SK-N-SH treated with all-trans-retinoic acid at 6 μM for 48 hours (cell line): ENCODE results near the gene SETD1A.

ENCODE experiments used
- ATAC-seq: fragments of 200-7000 bp; cut with Tn5 transposase; 3 replicates; pipeline ENCODE4 v1.9.1; 2020; ENCODE audit warnings: mild to moderate bottlenecking, moderate library complexity
- BACH2 ChIP-seq: fragments of 250-450 bp; sonication (Bioruptor Pico); IDR thresholded peaks from 2 replicates; pipeline ENCODE4 v1.9.0; 2021; ENCODE audit warnings: mild to moderate bottlenecking, borderline replicate concordance
- CSDC2 ChIP-seq: fragments of 250-450 bp; sonication (Bioruptor Pico); IDR thresholded peaks from 2 replicates; pipeline ENCODE4 v1.5.0; 2020; ENCODE audit warnings: mild to moderate bottlenecking, moderate library complexity
- CSRNP3 ChIP-seq: fragments of 250-450 bp; sonication (Bioruptor Pico); IDR thresholded peaks from 2 replicates; pipeline ENCODE4 v1.5.1; 2021; ENCODE audit warnings: mild to moderate bottlenecking, moderate library complexity
- ESRRG ChIP-seq: fragments of 250-450 bp; sonication (Bioruptor Pico); IDR thresholded peaks from 2 replicates; pipeline ENCODE4 v1.6.1; 2021; ENCODE audit warnings: mild to moderate bottlenecking
- GLIS3 ChIP-seq: fragments of 250-450 bp; sonication (Bioruptor Pico); IDR thresholded peaks from 2 replicates; pipeline ENCODE4 v1.5.0; 2020; ENCODE audit warnings: mild to moderate bottlenecking, moderate library complexity
- OSR1 ChIP-seq: fragments of 250-450 bp; sonication (Bioruptor Pico); IDR thresholded peaks from 2 replicates; pipeline ENCODE4 v1.8.0; 2022; ENCODE audit warnings: moderate library complexity, mild to moderate bottlenecking, inconsistent platforms
- POU6F1 ChIP-seq: fragments of 250-450 bp; sonication (Bioruptor Pico); IDR thresholded peaks from 2 replicates; pipeline ENCODE4 v1.8.0; 2021; ENCODE audit warnings: low read depth, mild to moderate bottlenecking, moderate library complexity, borderline replicate concordance
- PPARA ChIP-seq: fragments of 250-450 bp; sonication (Bioruptor Pico); IDR thresholded peaks from 2 replicates; pipeline ENCODE4 v1.5.0; 2020; ENCODE audit warnings: mild to moderate bottlenecking, borderline replicate concordance
- SNAI2 ChIP-seq: fragments of 250-450 bp; sonication (Bioruptor Pico); IDR thresholded peaks from 2 replicates; pipeline ENCODE4 v1.5.0; 2020; ENCODE audit warnings: mild to moderate bottlenecking, moderate library complexity
- TCF4 ChIP-seq: fragments of 250-450 bp; sonication (Bioruptor Pico); IDR thresholded peaks from 2 replicates; pipeline ENCODE4 v1.8.0; 2021; ENCODE audit warnings: mild to moderate bottlenecking, moderate library complexity, borderline replicate concordance
- TOX ChIP-seq: fragments of 250-450 bp; sonication (Bioruptor Pico); IDR thresholded peaks from 2 replicates; pipeline ENCODE4 v1.8.0; 2021; ENCODE audit warnings: mild to moderate bottlenecking, moderate library complexity, borderline replicate concordance
- TSHZ2 ChIP-seq: fragments of 250-450 bp; sonication (Bioruptor Pico); IDR thresholded peaks from 2 replicates; pipeline ENCODE4 v1.5.0; 2020; ENCODE audit warnings: mild to moderate bottlenecking, moderate library complexity
- ZFP3 ChIP-seq: fragments of 250-450 bp; sonication (Bioruptor Pico); IDR thresholded peaks from 2 replicates; pipeline ENCODE4 v1.5.0; 2020; ENCODE audit warnings: mild to moderate bottlenecking, moderate library complexity
- ZFP30 ChIP-seq: fragments of 450-650 bp; formaldehyde crosslinking; IDR thresholded peaks from 2 replicates; pipeline ENCODE4 v1.5.0; 2022; ENCODE audit warnings: mild to moderate bottlenecking, moderate library complexity
- ZNF8 ChIP-seq: fragments of 450-650 bp; formaldehyde crosslinking; IDR thresholded peaks from 2 replicates; pipeline ENCODE4 v1.5.0; 2020; ENCODE audit warnings: mild to moderate bottlenecking, moderate library complexity
- TF ChIP-seq, protein P1 (sequence below): fragments of 250-450 bp; sonication (Bioruptor Pico); IDR thresholded peaks from 2 replicates; pipeline ENCODE4 v1.8.0; 2020; ENCODE audit warnings: mild to moderate bottlenecking, moderate library complexity, borderline replicate concordance

SETD1A gene

GRCh38 chr16:30924913-30925631 is 32.5 kb upstream of the SETD1A start:
- TF ChIP-seq PPARA (CRISPR knock-in tag) (no peak), TCF4 (CRISPR knock-in tag) (no peak), TOX (no peak), CSDC2 (CRISPR knock-in tag) (no peak), GLIS3 (CRISPR knock-in tag) (no peak), ZNF8 (CRISPR knock-in tag) (no peak), OSR1 (CRISPR knock-in tag) (no peak), BACH2 (no peak), ZFP30 (CRISPR knock-in tag) (no peak), TSHZ2 (CRISPR knock-in tag) (no peak), SNAI2 (no peak), POU6F1 (no peak), CSRNP3 (CRISPR knock-in tag) (no peak), ESRRG (no peak)
- TF ChIP-seq, protein P1, sequence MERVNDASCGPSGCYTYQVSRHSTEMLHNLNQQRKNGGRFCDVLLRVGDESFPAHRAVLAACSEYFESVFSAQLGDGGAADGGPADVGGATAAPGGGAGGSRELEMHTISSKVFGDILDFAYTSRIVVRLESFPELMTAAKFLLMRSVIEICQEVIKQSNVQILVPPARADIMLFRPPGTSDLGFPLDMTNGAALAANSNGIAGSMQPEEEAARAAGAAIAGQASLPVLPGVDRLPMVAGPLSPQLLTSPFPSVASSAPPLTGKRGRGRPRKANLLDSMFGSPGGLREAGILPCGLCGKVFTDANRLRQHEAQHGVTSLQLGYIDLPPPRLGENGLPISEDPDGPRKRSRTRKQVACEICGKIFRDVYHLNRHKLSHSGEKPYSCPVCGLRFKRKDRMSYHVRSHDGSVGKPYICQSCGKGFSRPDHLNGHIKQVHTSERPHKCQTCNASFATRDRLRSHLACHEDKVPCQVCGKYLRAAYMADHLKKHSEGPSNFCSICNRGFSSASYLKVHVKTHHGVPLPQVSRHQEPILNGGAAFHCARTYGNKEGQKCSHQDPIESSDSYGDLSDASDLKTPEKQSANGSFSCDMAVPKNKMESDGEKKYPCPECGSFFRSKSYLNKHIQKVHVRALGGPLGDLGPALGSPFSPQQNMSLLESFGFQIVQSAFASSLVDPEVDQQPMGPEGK (CRISPR knock-in tag) = no peak
- no peak for ATAC-seq

DNA sequence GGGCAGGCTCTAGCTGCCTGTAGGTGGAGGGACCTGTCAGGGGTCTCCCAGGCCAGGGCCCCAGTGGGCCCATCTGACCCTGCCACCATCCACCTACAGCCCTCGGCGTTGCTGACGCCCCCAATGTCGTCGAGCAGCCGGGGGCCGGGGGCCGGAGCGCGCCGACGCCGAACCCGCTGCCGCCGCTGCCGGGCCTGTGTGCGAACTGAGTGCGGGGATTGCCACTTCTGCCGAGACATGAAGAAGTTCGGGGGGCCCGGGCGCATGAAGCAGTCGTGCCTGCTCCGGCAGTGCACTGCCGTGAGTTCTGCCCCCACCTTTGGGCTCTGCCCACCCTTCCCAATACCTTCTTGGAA is 31.9 kb upstream of the SETD1A start:
- TF ChIP-seq ZFP3 (CRISPR knock-in tag) (no peak), TOX (no peak), TSHZ2 (CRISPR knock-in tag) (no peak)
- TF ChIP-seq, protein P1 (CRISPR knock-in tag) = no peak
- no peak for ATAC-seq
